Fibroblast of skin of left biceps (primary cell): ENCODE data around the gene AK3.
"Not testable (repeated sequence)": the region's sequence is repeated elsewhere in the genome, so short reads cannot be mapped to it uniquely, and the experiment has no call there.

Experiments
- DNase-seq, 2 experiments: peaks; one replicate each; pipeline ENCODE4 v3.0.0-alpha.2; 2013; ENCODE audit warnings: low read depth in 2 of 2

AK3 gene

GRCh38 chr9:4666042-4666699 is 74.8 kb downstream of the AK3 start, which contains the start of gene SPATA6L:
SPATA6L (minus strand) TSS chr9:4666480; CDS start chr9:4666250, 230 bp downstream.
- no peak for DNase-seq

GRCh38 chr9:4665357-4665756 is 75.6 kb downstream of the AK3 start:
- DNase-seq = no peak

- no peak for DNase-seq
These were observed 77.0 kb downstream of the AK3 start for GRCh38 chr9:4663956-4664355.

- DNase-seq = no peak
These were observed 77.8 kb downstream of the AK3 start for GRCh38 chr9:4662989-4663792.

- DNase-seq = no peak
These were observed 78.7 kb downstream of the AK3 start, which contains the start of gene PLPP6 for GRCh38 chr9:4662108-4662988. PLPP6 (plus strand) TSS chr9:4662294; CDS start chr9:4662376, 82 bp downstream.

- DNase-seq = no peak
These were observed 79.4 kb downstream of the AK3 start for GRCh38 chr9:4661611-4662010.

- no peak for DNase-seq
These were observed 79.8 kb downstream of the AK3 start for GRCh38 chr9:4661165-4661564.

- not testable (repeated sequence) for DNase-seq
These were observed 80.3 kb downstream of the AK3 start for GRCh38 chr9:4660665-4661064.
